C4-2B (cell line): Measurements from ENCODE around the gene HIPK3.
"Not testable (repeated sequence)": the region's sequence is repeated elsewhere in the genome, so short reads cannot be mapped to it uniquely, and the experiment has no call there.

Source experiments
- H3K27ac ChIP-seq: fragments of 450-650 bp; 2 replicates; pipeline ENCODE4 v1.5.1; 2017
- ZFX ChIP-seq: fragments of 450-650 bp; IDR thresholded peaks from 2 replicates; pipeline ENCODE4 v1.6.1; 2017
- TF ChIP-seq, protein P1 (sequence below): fragments of 450-650 bp; conservative IDR thresholded peaks from 2 replicates; pipeline ENCODE4 v1.5.1; 2017; ENCODE audit warnings: mild to moderate bottlenecking

The HIPK3 gene

DNA sequence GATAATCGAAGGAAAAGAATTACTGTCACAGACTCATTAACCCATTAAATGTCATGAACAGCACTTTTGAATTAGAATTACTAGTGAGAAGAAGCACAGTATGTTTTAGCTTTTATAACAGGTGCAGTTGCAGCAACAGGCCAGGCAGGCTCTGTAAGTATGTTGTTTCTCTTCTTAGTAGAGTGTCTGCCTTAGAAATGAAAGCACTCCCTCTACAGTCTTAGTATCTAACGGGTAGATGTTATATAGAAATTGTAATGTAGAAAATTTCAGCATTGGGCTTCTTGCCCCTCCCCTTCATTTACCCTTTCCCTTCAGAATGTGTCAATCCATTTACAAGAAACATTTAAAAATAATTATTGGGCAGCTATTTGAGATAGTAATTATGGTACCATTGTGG lies 87.4 kb downstream of the HIPK3 start:
- TF ChIP-seq, protein P1, sequence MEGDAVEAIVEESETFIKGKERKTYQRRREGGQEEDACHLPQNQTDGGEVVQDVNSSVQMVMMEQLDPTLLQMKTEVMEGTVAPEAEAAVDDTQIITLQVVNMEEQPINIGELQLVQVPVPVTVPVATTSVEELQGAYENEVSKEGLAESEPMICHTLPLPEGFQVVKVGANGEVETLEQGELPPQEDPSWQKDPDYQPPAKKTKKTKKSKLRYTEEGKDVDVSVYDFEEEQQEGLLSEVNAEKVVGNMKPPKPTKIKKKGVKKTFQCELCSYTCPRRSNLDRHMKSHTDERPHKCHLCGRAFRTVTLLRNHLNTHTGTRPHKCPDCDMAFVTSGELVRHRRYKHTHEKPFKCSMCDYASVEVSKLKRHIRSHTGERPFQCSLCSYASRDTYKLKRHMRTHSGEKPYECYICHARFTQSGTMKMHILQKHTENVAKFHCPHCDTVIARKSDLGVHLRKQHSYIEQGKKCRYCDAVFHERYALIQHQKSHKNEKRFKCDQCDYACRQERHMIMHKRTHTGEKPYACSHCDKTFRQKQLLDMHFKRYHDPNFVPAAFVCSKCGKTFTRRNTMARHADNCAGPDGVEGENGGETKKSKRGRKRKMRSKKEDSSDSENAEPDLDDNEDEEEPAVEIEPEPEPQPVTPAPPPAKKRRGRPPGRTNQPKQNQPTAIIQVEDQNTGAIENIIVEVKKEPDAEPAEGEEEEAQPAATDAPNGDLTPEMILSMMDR = peak; percentile 18; the same call in 1 of the 2 replicates
- no peak for TF ChIP-seq ZFX
- H3K27ac ChIP-seq = no peak overlapping the region

DNA sequence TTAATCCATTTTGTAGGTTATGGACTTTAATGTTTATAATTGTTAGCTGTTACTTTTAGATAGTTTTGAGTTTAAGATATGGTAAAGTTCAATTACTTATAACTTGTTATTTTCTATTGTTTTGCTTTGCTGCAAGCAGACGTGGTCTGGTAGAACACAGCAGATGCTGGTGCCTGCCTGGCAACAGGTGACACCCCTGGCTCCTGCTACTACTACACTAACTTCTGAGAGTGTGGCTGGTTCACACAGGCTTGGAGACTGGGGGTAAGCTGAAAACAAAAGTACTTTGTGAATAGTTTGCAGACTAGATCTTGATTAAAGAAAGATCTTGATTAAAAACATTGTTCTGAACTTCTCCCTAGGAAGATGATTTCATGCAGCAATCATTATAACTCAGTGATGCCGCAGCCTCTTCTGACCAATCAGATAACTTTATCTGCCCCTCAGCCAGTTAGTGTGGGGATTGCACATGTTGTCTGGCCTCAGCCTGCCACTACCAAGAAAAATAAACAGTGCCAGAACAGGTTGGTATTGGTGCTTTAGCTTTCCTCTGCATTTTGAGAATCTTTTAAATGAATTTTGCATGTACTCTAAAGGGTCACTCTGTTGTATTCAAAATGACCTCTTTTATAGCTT lies 90.4 kb downstream of the HIPK3 start:
- H3K27ac ChIP-seq = no peak overlapping the region
- TF ChIP-seq, protein P1 = no peak
- TF ChIP-seq ZFX = no peak

DNA sequence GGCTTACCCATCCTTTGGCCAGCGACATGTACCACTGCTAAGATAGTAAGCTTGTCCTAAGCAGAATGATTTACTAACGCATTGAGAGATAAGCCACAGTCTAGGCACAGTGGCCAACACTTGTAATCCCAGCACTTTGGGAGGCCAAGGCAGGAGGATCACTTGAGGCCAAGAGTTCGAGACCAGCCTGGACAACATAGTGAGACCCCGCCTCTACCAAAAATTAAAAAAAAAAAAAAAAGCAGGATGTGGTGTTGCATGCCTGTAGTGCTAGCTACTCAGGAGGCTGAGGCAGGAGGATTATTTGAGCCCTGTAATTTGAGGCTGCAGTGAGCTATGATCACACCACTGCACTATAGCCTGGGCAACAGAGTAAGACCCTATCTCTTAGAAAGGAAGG lies 93.1 kb downstream of the HIPK3 start:
- H3K27ac ChIP-seq = no peak overlapping the region
- TF ChIP-seq, protein P1 = no peak
- no peak for TF ChIP-seq ZFX

DNA sequence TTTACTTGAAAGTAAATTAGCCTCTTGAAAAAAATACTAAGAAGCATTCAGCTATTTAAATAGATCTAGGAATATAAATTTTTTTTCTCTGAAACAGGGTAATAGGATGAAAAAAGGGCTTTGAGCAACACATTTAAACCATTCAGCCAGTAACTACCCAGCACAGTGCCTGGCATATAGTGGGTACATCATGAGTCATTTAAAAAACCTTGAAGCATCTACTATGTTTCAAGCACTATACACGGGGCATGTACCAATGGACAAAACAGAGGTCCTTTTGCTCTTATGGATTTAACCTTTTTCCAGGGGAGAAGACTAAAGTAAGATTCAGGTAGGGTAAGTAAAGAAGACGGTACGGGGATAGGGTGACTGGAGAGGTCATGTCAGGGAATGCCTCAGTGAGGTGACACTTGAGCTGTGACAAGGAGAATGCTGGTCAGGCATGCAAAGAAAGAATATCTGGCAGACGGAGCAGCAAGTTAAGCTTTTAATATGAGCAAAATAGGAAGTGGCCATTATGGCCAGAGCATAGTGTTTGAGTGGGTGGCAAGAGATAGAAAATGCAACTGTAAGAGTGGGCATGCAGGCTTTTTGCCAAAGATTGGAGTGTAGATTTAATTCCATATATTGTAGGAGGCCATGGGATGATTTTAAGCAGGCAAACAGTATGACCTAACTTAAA lies 101.1 kb downstream of the HIPK3 start:
- no peak overlapping the region for H3K27ac ChIP-seq
- TF ChIP-seq, protein P1 = no peak
- TF ChIP-seq ZFX = no peak

DNA sequence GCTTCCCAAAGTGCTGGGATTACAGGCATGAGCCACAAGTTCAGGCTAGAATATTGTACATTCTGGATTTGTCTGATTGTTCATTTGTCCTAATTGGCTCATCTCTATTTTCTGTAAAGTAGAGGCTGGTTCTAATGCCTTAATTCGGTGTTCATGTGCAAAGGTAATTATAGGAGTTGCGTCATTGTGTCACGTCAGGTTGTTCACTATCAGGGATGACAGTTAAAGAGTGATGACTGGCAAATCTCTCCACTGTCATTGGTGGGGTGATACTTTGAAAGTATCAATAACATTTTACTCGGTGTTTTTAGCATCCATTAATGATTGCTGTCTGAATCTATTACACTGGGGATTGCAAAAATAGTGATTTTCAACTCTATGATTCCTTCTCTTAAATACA lies 103.5 kb downstream of the HIPK3 start:
- TF ChIP-seq ZFX = no peak
- TF ChIP-seq, protein P1 = no peak
- H3K27ac ChIP-seq = no peak overlapping the region

DNA sequence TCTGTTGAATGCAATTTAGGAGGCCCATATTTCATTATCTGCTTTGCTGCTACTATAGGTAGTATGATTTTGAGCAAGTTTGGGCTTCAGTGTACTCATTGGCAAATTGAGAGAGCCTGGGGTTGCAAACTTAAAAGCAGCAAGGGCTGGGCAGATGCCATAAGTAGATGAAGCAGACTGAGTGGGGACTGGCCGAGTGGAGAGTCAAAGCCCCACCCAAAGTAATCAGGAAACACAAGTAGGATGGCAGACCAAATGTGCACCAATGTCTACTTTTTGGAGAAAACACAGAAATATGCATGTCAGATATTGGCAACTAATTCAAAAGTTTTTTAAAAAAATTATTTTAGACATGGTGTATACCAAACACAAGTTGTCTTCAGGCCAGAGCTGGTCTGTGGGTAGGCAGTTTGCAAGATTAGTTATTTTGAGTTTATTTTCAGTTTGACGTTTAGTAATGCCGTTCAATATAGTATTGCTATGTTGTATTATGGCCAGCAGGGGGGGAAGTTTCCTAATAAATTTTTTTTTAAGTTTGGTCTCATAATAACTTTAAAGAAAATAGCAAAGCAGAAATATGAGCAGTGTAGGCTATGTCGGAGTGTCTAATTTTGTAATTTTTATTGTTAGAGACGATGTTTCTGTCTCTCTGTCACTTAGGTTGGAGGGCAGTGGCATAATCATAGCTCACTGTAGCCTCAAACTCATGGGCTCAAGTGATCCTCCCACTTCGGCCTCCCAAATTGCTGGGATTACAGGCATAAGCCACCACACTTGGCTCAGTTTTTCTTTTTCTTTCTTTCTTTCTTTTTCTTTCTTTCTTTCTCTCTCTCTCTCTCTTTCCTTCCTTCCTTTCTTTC lies 105.1 kb downstream of the HIPK3 start:
- TF ChIP-seq ZFX = no peak
- TF ChIP-seq, protein P1 = peak; percentile 74
- H3K27ac ChIP-seq = no peak overlapping the region

DNA sequence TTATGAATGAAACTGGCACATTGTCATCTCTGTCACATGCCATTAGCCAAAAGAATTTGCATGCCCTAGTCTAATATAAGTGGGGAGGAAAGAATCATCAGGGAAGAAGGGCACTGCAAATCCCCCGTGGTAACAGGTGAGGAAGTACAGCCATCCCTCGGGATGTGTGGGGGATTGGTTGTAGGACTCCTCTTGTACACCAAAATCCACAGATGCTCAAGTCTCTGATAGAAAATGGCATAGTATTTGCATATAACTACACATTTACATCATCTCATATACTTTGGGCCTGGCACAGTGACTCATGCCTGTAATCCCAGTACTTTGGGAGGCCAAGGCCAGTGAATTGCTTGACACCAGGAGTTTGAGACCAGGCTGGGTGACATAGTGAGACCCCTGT lies 109.7 kb downstream of the HIPK3 start:
- no peak for TF ChIP-seq ZFX
- TF ChIP-seq, protein P1 = no peak
- no peak overlapping the region for H3K27ac ChIP-seq

DNA sequence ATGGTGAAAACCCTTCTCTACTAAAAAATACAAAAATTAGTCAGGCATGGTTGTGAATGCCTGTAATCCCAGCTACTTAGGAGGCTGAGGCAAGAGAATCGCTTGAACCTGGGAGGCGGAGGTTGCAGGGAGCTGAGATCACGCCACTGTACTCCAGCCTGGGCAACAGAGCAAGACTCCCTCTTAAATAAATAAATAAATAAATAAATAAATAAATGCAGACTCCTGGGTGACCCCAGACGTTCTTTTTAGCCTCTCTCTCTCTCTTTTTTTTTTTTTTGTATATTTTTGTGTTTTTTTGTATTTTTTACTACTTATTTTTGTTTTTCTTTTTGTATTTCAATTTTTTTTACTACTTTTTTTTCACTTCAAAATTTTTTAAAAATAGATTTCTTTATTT lies 111.3 kb downstream of the HIPK3 start:
- not testable (repeated sequence) for H3K27ac ChIP-seq
